Measurements from ENCODE around the gene C2orf66. TPM values are rescaled to one million over a fixed set of nuclear protein-coding genes. Genes with fewer than 3 reads are reported as not detected.

C2orf66 gene
- total RNA-seq, 3 donors from 2014 or later = not detected

- no peak for DNase-seq
Measured at GRCh38 chr2:196802401-196802800, 6.8 kb downstream of the C2orf66 start.

GRCh38 chr2:196801674-196802261 lies 7.4 kb downstream of the C2orf66 start:
- Histone ChIP-seq H3K36me3 (ENCODE audit: low read depth) (no peaks in the 10 kb centered on the region), H3K9me3 (no peaks in the 10 kb centered on the region), H3K4me1 (ENCODE audit: low read depth) (peaks cover 7% of the 10 kb centered on the region), H3K4me3 (no peak overlapping the region)
- TF ChIP-seq CTCF (IDR thresholded peaks at IDR 0.05) = no peak
- ATAC-seq = peak; percentile 37
- no peak for DNase-seq
- intact Hi-C loops (cut with DNase I, micrococcal nuclease) = no loop called here

More at GRCh38 chr2:196802401-196802800, 6.8 kb downstream of the C2orf66 start:
- no peaks in the 10 kb centered on the region for H3K36me3 ChIP-seq (ENCODE audit: low read depth)
- no peak for TF ChIP-seq CTCF (IDR thresholded peaks at IDR 0.05)
- no peak overlapping the region for H3K4me3 ChIP-seq
- ATAC-seq = no peak
- intact Hi-C loops (cut with DNase I, micrococcal nuclease) = no loop called here
- no peaks in the 10 kb centered on the region for H3K9me3 ChIP-seq
- H3K4me1 ChIP-seq (ENCODE audit: low read depth) = peaks cover 7% of the 10 kb centered on the region

GRCh38 chr2:196798980-196799379 lies 10.2 kb downstream of the C2orf66 start:
- ATAC-seq (no peak), DNase-seq (peak in 1 of 3 donors; percentile 14)
- H3K36me3 ChIP-seq (ENCODE audit: low read depth) = no peaks in the 10 kb centered on the region
- H3K4me1 ChIP-seq (ENCODE audit: low read depth) = peaks cover 7% of the 10 kb centered on the region
- intact Hi-C loops (cut with DNase I, micrococcal nuclease) = no loop called here
- H3K4me3 ChIP-seq = peak overlapping the region; percentile 31
- TF ChIP-seq CTCF (IDR thresholded peaks at IDR 0.05) = no peak
- H3K9me3 ChIP-seq = no peaks in the 10 kb centered on the region

- no peak for ATAC-seq
Measured at GRCh38 chr2:196792865-196793264, 16.3 kb downstream of the C2orf66 start.

GRCh38 chr2:196783431-196784094 lies 25.6 kb downstream of the C2orf66 start:
- ATAC-seq (no peak), DNase-seq (no peak)
- intact Hi-C loops (cut with DNase I, micrococcal nuclease) = no loop called here
- H3K4me3 ChIP-seq = no peak overlapping the region
- TF ChIP-seq CTCF (IDR thresholded peaks at IDR 0.05) = no peak
- peaks cover 9% of the 10 kb centered on the region for H3K36me3 ChIP-seq (ENCODE audit: low read depth)
- H3K4me1 ChIP-seq (ENCODE audit: low read depth) = no peaks in the 10 kb centered on the region
- no peaks in the 10 kb centered on the region for H3K9me3 ChIP-seq

More at GRCh38 chr2:196792865-196793264, 16.3 kb downstream of the C2orf66 start:
- no peak for TF ChIP-seq CTCF (IDR thresholded peaks at IDR 0.05)
- no peak for DNase-seq
- Histone ChIP-seq H3K4me1 (ENCODE audit: low read depth) (no peaks in the 10 kb centered on the region), H3K36me3 (ENCODE audit: low read depth) (no peaks in the 10 kb centered on the region), H3K9me3 (no peaks in the 10 kb centered on the region), H3K4me3 (no peak overlapping the region)
- intact Hi-C loops (cut with DNase I, micrococcal nuclease) = no loop called here

Data from mucosa of descending colon (tissue), 3 donors.